ENCODE data around the gene KRTAP6-3.

KRTAP6-3 gene, protein sequence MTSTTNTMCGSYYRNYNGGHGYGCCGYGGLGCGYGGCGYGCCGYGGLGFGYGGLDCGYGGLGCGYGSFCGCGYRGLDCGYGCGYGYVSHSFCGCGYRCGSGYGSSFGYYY

GRCh38 chr21:30592140-30592539, at the start of gene KRTAP6-3:
Gene KRTAP6-3, plus strand, starts transcription at chr21:30592440. Its CDS starts 6 bp downstream, at chr21:30592446.
- DNase-seq (ENCODE audit: low read depth), result no peak

DNA sequence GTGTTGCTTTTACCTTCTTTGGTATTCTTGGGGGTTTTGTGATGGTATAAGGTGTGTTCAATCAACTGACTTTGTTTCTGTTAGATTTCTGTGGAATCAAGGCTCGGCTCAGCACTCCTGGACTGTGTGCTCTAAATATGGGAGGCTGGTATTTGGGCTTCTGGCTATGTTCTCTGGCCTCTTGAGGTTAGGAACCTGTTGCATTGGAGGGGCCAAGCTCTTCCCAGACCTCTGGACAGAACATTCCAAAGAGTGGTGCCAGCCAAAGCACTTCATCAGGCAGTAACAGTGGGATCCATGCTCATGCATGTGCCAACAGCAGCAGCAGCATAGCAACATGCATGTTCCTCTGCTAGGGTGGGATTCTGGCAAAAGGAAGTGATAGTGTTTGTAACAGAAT, 39.5 kb upstream of the KRTAP6-3 start:
- DNase-seq (ENCODE audit: low read depth), result no peak

DNA sequence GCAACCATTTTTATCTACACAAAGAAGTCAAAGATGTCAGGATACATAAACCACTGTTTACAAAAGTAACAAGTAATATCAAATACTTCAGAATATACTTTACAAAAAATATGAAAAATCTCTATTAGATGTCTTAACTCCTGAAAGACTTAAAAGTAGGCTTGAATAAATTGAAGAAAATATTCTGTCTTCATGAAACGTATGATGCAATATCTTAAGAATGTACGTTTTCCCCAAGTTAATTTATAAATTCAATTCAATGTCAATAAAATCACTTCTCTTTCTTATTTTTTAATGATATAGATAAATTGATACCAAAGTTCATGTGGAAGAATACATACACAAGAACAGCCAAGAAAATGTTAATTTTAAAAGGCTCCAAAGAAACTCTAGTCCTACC, 37.1 kb upstream of the KRTAP6-3 start:
- no peak for DNase-seq (ENCODE audit: low read depth)

DNA sequence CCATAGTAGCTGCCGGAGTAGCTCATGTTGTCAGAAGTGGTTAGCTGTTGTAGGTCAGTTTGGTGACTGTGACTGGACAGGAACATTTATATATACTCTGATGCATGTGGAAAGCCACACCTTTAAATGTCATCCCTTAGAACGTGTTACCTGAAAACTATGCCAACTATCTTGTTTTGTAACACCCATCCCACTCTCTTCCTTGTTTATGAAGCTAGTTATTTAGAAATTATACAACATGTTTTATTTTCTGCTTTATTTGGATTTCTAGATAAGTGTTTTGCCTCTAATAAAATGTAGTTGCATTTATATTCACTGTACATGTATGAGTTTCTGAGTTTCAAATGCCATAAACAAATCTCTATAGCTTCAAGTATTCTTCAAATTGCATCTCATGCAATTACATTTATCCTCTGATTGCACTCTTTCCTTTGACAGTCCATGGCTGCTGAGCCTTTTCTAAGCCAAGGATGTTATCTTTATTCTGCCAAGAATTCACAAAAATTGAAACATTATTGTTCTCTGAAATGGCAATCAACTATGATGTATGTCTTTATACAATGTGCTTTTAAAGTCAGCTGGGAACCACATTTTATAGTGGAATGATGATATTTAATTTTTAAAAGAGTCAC, 30.9 kb upstream of the KRTAP6-3 start, which contains the start of gene KRTAP19-7:
Gene KRTAP19-7 (minus strand): TSS at position 51 of the 632 bp plus-strand sequence. CDS start 25 bp downstream, at position 26.
- no peak for DNase-seq (ENCODE audit: low read depth)

DNA sequence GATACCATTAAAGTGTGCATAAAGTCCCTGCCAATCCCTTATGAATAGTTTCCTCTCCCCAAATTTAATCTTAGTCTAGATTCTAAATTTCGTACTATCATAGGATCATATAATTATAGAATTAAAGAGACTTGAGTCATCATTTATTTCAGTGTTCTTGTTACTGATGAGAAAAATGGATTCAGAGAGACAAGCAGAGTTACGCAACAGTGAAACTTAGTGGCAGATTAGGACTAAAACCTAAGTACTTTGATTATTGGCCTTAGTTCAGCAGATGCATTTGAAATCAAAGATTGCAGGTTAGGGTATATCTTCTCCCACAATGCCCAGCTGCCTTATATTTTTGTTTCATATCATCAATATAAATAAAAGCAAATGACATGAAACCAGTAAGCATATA, 30.3 kb upstream of the KRTAP6-3 start:
- DNase-seq (ENCODE audit: low read depth), result no peak

- no peak for DNase-seq (ENCODE audit: low read depth)
Measured at GRCh38 chr21:30563072-30563471, 29.2 kb upstream of the KRTAP6-3 start.

- DNase-seq (ENCODE audit: low read depth), result no peak
Measured at GRCh38 chr21:30563630-30564029, 28.6 kb upstream of the KRTAP6-3 start.

DNA sequence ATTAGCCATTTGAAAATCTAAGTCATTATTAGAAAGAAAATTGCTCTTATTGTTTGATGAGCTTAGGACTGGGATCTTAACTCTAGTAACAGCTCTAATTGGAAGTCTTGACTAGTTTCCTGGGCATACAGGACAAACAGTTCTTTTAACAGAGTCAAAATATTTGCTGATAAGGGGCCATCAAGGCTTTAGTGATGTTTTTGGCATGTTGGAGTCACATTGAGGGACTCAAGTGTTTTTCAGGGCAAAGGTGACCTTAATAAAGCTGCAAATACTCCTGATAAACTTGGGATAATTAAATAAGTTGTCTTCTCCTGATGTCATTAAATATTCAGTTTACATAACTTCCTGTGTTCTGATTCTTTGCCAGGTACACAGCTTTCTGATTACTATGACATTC, 24.6 kb upstream of the KRTAP6-3 start:
- no peak for DNase-seq (ENCODE audit: low read depth)

- DNase-seq (ENCODE audit: low read depth), result no peak
Measured at GRCh38 chr21:30577766-30578165, 14.5 kb upstream of the KRTAP6-3 start.

- DNase-seq (ENCODE audit: low read depth), result no peak
Measured at GRCh38 chr21:30579346-30579745, 12.9 kb upstream of the KRTAP6-3 start.

DNA sequence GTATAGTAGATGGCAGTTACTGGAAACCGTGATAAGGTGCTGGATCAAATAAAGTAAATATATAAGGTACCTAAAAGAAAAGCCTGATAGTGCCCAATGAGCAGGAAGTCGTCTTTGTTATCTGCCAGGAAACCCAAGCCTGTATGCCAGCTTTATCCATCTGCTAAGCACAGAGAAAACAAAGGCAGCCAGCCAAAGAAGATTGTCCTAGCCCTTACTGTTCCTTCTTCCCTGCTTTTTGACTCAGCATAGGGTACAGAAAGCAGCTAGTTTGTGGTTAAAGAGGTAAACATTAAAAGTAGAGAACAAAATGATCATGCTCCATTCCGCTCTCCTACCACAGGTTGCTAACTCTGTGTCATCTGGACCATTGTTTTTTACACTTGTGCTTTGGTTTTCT, 12.1 kb upstream of the KRTAP6-3 start:
- no peak for DNase-seq (ENCODE audit: low read depth)

DNA sequence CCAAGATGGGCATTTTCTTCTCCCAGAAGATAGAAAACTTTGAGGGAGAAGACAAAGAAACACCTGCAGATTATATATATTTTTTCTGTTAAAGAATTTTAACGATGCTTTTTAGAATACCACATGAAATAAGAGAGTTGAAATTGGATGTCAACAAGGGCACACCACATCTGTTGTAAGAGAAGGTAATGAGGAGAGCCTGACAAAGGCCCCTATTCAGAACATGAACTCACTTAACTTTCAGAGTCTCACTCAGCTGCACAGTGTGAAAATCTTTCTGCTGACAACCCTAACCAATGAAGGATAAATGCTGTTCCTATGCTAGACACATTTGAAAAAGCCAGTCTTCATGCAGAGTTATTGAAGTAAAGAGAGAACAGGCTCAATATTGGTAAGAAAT, 9.4 kb upstream of the KRTAP6-3 start:
- no peak for DNase-seq (ENCODE audit: low read depth)

DNA sequence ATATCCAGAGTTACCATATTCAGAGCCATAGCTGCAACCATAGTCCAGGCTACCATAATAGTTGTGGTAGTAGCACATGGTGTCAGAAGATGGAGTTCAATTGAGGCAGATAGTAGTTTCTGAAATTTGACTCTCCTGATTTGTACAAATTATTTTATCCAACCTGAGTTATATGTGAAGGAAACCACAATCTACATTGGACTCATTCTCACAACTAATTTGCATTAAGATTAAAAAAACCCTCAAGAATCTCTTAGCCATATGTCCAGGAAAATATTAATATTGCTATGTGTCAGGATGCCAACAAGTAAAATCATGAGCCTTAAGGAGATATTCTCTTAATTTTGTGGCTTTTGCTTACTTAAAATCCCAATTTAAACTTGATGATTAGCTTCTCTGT, 1.9 kb upstream of the KRTAP6-3 start, which contains the start of gene KRTAP22-2:
Gene KRTAP22-2 (minus strand): TSS at position 101 of the 400 bp plus-strand sequence.
- DNase-seq (ENCODE audit: low read depth), result no peak

DNA sequence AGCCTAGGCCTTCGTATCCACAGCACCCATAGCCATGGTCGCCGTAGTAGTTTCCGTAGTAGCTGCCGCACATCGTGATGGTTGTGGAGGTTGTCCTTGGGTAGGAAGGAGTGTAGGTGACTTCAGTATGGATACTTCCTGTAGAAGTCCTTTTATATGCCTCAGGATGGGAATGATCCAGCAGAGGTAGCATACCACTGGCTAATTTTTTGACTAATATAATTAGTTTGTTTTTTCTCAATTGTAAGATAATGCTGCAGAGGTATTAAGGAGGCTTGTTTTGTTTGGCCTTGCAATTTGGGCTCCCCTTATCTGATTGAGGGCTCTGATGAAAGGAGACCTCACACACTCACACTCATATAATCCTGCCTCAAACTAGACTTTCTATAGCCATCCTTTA, 6.6 kb downstream of the KRTAP6-3 start, which contains the start of gene KRTAP6-2:
Gene KRTAP6-2 (minus strand): TSS at position 101 of the 400 bp plus-strand sequence. CDS start 28 bp downstream, at position 73.
- no peak for DNase-seq (ENCODE audit: low read depth)

DNA sequence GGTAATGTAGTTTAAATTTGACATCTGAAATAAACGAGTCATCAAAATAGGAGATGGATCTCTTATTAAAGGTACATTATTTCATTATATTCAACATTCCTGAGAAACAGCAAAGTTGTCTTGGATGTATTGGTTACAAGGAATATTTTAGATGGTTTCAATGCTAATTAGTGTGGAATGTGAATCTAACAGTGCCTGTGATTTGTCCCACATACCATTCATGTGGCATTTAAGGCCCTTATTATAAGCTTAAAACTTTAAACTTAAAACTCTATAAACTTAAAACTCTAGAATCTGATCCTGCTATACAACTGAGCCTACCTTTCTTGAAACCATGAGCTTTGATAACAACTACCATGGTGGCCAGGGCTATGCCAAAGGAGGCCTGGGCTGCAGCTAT, 8.5 kb downstream of the KRTAP6-3 start, which contains the start of gene KRTAP22-1:
Gene KRTAP22-1 (plus strand): TSS at position 301 of the 400 bp plus-strand sequence.
- DNase-seq (ENCODE audit: low read depth), result no peak

DNA sequence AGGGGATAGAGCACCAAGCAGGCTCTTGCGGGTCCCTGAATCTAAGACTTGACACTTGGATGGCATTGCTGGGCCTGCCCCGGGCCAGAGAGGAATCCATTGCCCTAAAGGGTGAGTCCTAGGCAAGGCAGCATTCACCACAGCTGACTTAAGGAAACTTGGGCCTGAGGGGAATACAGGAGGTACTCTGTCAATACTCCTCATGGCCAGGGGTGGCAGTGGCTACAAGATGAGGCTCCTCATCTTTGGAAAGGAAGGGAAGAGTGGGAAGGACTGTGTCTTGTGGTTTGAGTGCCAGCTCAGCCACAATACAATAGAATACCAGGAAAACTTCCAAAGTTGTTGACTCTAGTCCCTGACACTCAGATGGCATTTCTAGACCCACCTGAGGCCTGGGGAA, 13.7 kb downstream of the KRTAP6-3 start:
- no peak for DNase-seq (ENCODE audit: low read depth)

- DNase-seq (ENCODE audit: low read depth), result no peak
Measured at GRCh38 chr21:30612132-30612531, 19.9 kb downstream of the KRTAP6-3 start.

GRCh38 chr21:30613836-30614235, 21.6 kb downstream of the KRTAP6-3 start, which contains the start of gene KRTAP6-1:
Gene KRTAP6-1, minus strand, starts transcription at chr21:30613930. Its CDS starts 26 bp downstream, at chr21:30613904.
- no peak for DNase-seq (ENCODE audit: low read depth)

- no peak for DNase-seq (ENCODE audit: low read depth)
Measured at GRCh38 chr21:30615199-30615598, 23.0 kb downstream of the KRTAP6-3 start.

DNA sequence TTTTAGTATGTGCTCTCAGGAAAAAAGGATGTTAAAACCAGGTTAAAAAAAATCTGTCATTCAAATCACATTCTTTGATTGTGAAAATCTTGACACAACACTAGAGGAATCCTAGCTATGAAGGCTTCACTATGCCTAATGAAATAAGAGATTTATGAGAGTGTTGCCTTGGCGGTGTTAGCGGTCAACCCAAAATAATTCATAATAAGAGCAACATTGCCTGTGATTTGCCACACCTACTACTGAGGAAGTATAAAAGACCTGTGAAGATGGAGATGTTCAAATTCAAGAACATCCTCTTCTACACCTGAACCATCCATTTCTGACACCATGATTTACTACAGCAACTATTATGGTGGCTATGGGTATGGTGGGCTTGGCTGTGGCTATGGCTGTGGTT, 23.9 kb downstream of the KRTAP6-3 start, which contains the start of gene KRTAP20-1:
Gene KRTAP20-1 (plus strand): TSS at position 301 of the 400 bp plus-strand sequence. CDS start 30 bp downstream, at position 331.
- DNase-seq (ENCODE audit: low read depth), result no peak

DNA sequence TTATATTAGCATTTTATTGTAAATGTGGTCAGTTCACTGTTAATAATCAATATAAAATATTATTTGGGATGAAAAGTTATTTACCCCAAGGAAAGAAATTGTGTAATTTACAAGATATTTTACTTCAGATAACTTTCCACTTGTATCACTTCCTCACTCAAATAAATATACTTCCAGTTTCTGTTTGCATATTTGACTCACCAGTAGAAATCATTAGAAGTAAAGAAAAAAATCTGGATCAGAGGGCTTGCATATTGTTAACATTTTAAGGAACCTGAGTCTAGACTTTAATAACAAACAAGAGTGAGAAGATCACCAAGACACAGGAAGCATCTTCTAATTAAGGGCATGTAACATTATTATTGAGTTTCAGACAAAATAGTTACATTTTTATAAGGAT, 27.8 kb downstream of the KRTAP6-3 start:
- DNase-seq (ENCODE audit: low read depth), result no peak

GRCh38 chr21:30620522-30620921, 28.3 kb downstream of the KRTAP6-3 start, which contains the start of gene KRTAP20-4:
Gene KRTAP20-4, plus strand, starts transcription at chr21:30620627.
- DNase-seq (ENCODE audit: low read depth), result no peak

DNA sequence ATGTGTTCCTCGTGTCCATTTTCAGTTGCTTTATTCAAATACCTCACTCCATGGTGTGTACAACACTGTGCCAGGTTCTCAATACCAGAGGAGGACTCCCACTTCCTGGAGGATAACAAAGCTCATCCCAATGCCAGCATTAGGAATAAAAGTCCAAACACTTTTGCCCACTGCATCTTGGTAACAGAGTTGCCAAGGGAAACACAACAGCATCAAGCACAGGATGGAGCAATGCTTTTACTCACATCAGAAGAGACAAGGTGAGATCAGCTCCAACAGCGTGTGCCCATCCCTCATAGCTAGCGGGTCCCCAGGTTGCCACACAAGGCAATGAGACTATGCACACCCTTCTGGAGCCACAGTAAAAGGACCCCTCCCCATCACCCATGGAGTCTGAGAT, 31.1 kb downstream of the KRTAP6-3 start:
- DNase-seq (ENCODE audit: low read depth), result no peak
